A549 (cell line): ENCODE data around the gene CLHC1. TPM values are rescaled to one million over a fixed set of nuclear protein-coding genes. Genes with fewer than 3 reads are reported as not detected.

Source experiments
- ATAC-seq, 2 experiments: fragments of 200-7000 bp in 1 of 2; fragments of >200 bp in 1 of 2; cut with Nextera tagmentation in 1 of 2; cut with Tn5 transposase in 1 of 2; 3 replicates each; pipeline versions ENCODE4 v1.8.0 to v1.9.1; 2018 to 2020; ENCODE audit warnings: mild to moderate bottlenecking in 1 of 2, moderate library complexity in 1 of 2
- CTCF ChIA-PET: fragments of 300-600 bp; sonication (Branson Sonifier 250); formaldehyde crosslinking; extraction: SDS; loops from one replicate; lab custom pipeline; 2021; ENCODE audit warnings: antibody characterized with exemption, inconsistent platforms; lab: Yijun Ruan, JAX
- POLR2A ChIA-PET: fragments of 350-600 bp; formaldehyde crosslinking; extraction: SDS; loops from one replicate; lab custom pipeline; 2021; ENCODE audit warnings: antibody characterized with exemption, inconsistent platforms; lab: Yijun Ruan, JAX
- DNase-seq, 2 experiments: peaks; one replicate each; pipeline versions ENCODE4 v3.0.0 to v3.0.0-alpha.2; 2011 to 2016; ENCODE audit warnings: low read depth in 1 of 2, low spot score in 1 of 2
- FAIRE-seq: peaks from 2 replicates; lab custom pipeline; 2011; peaks lifted over from hg19 to GRCh38; lab: Jason Lieb, UNC
- H3K27ac ChIP-seq, 2 experiments: fragments of >200 bp; sonication (Bioruptor Twin); formaldehyde crosslinking; 3 replicates each; pipeline ENCODE4 v1.5.1; 2016 to 2017
- H3K4me1 ChIP-seq: fragments of >200 bp; sonication (Bioruptor Twin); formaldehyde crosslinking; 3 replicates; pipeline ENCODE4 v1.6.1; 2016
- H3K4me2 ChIP-seq: fragments of >200 bp; sonication (Bioruptor Twin); formaldehyde crosslinking; 3 replicates; pipeline ENCODE4 v1.6.1; 2016
- H3K4me3 ChIP-seq: fragments of >200 bp; sonication (Bioruptor Twin); formaldehyde crosslinking; 3 replicates; pipeline ENCODE4 v1.5.1; 2016
- H3K9me3 ChIP-seq: fragments of >200 bp; sonication (Bioruptor Twin); formaldehyde crosslinking; 3 replicates; pipeline ENCODE4 v1.6.1; 2016
- CBX8 ChIP-seq: fragments of 200-600 bp; sonication (generic); IDR thresholded peaks from 2 replicates; pipeline ENCODE4 v1.6.1; 2016
- CTCF ChIP-seq: fragments of >200 bp; sonication (Bioruptor Twin); formaldehyde crosslinking; IDR thresholded peaks from 3 replicates; pipeline ENCODE4 v1.5.1; 2016
- EHMT2 ChIP-seq: fragments of 200-600 bp; sonication (generic); IDR thresholded peaks from 2 replicates; pipeline ENCODE4 v1.6.1; 2016; ENCODE audit warnings: antibody characterized with exemption, low read depth, mild to moderate bottlenecking, moderate library complexity
- ELK1 ChIP-seq: fragments of 150-350 bp; IDR thresholded peaks from 2 replicates; pipeline ENCODE4 v1.6.1; 2014; ENCODE audit warnings: low read depth, mild to moderate bottlenecking, low read length
- FOXS1 ChIP-seq: fragments of 250-450 bp; sonication (Bioruptor Pico); IDR thresholded peaks from 2 replicates; pipeline ENCODE4 v1.5.0; 2020; ENCODE audit warnings: mild to moderate bottlenecking, moderate library complexity
- HDAC2 ChIP-seq: fragments of 200-600 bp; sonication (generic); IDR thresholded peaks from 2 replicates; pipeline ENCODE4 v1.6.1; 2016
- HOXB5 ChIP-seq: fragments of 250-450 bp; sonication (Bioruptor Pico); IDR thresholded peaks from 2 replicates; pipeline ENCODE4 v1.5.0; 2020; ENCODE audit warnings: mild to moderate bottlenecking, moderate library complexity
- MAX ChIP-seq: IDR thresholded peaks from 2 replicates; pipeline ENCODE4 v1.6.1; 2012
- MAZ ChIP-seq: fragments of 150-350 bp; IDR thresholded peaks from 2 replicates; pipeline ENCODE4 v1.6.1; 2014; ENCODE audit warnings: antibody characterized with exemption, low read depth, low read length, borderline replicate concordance
- MYC ChIP-seq: IDR thresholded peaks from 2 replicates; pipeline ENCODE4 v1.6.1; 2012; ENCODE audit warnings: mild to moderate bottlenecking, inconsistent platforms, low read length, improper control_type of control experiment, borderline replicate concordance
- NPAS2 ChIP-seq: fragments of 250-450 bp; sonication (Bioruptor Pico); IDR thresholded peaks from 2 replicates; pipeline ENCODE4 v1.8.0; 2022; ENCODE audit warnings: mild to moderate bottlenecking, moderate library complexity, borderline replicate concordance
- POLR2A ChIP-seq: IDR thresholded peaks from 2 replicates; pipeline ENCODE4 v1.6.1; 2012; ENCODE audit warnings: mild to moderate bottlenecking, low read length
- RAD21 ChIP-seq, 2 experiments: fragments of >200 bp in 1 of 2; sonication (Bioruptor Twin) in 1 of 2; formaldehyde crosslinking in 1 of 2; IDR thresholded peaks in 1 of 2; conservative IDR thresholded peaks in 1 of 2; 2 replicates in 1 of 2; 3 replicates in 1 of 2; pipeline ENCODE4 v1.6.1; 2012 to 2018; ENCODE audit warnings: inconsistent platforms in 1 of 2
- RCOR1 ChIP-seq: fragments of 150-350 bp; IDR thresholded peaks from 2 replicates; pipeline ENCODE4 v1.6.1; 2014; ENCODE audit warnings: antibody characterized with exemption, low read length, low read depth
- SMC3 ChIP-seq: fragments of >200 bp; sonication (Bioruptor Twin); formaldehyde crosslinking; IDR thresholded peaks from 3 replicates; pipeline ENCODE4 v1.6.1; 2018; ENCODE audit warnings: inconsistent platforms
- SREBF2 ChIP-seq: fragments of 450-650 bp; IDR thresholded peaks from 2 replicates; pipeline ENCODE4 v1.6.1; 2014; ENCODE audit warnings: mild to moderate bottlenecking, moderate library complexity
- TP53 ChIP-seq: fragments of 250-450 bp; sonication (Bioruptor Pico); IDR thresholded peaks from 2 replicates; pipeline ENCODE4 v1.5.0; 2021; ENCODE audit warnings: mild to moderate bottlenecking, moderate library complexity
- USF2 ChIP-seq: fragments of 450-650 bp; IDR thresholded peaks from 2 replicates; pipeline ENCODE4 v1.6.1; 2014; ENCODE audit warnings: antibody characterized with exemption
- ZFP36 ChIP-seq: fragments of 450-650 bp; IDR thresholded peaks from 2 replicates; pipeline ENCODE4 v1.6.1; 2014; ENCODE audit warnings: borderline replicate concordance; ENCODE audit not compliant: partially characterized antibody
- ZNF302 ChIP-seq: fragments of 250-450 bp; sonication (Bioruptor Pico); IDR thresholded peaks from 2 replicates; pipeline ENCODE4 v1.9.0; 2021; ENCODE audit warnings: inconsistent platforms, mild to moderate bottlenecking, moderate library complexity
- WGBS: methylation state at CpG from one replicate; pipeline ENCODE4 v1.1.6; 2017; ENCODE audit errors: missing lambda C conversion rate; 5-methylcytosine and 5-hydroxymethylcytosine counted together
- polyA plus RNA-seq, 4 experiments: library from polyadenylated mRNA; depleted of rRNA in 3 of 4; stranded (reverse); fragments of >200 nt; fragmentation: RNase III in 1 of 4; extraction: RNeasy Plus Mini Kit Qiagen cat#74134 plus additional on column Dnase treatment in 1 of 4; gene quantifications; 2 replicates in 3 of 4; 3 replicates in 1 of 4; pipeline ENCODE4 v1.2.3, GENCODE V29; 2011 to 2017

CLHC1 gene
- polyA plus RNA-seq, 2 of the 4 experiments (the other 2 are of a cell fraction): 3.2 to 8.5 TPM

- TF ChIP-seq NPAS2 (CRISPR knock-in tag) (no peak), CBX8 (no peak)
- TF ChIP-seq, all 56 proteins: peak for 0
These were observed 66.5 kb downstream of the CLHC1 start (continued) for GRCh38 chr2:55165626-55166025.

- Histone ChIP-seq H3K4me3 (no peak overlapping the region), H3K4me2 (peak overlapping the region; percentile 25; the same call in 2 of the 3 replicates), H3K4me1 (peaks cover 41% of the 10 kb centered on the region), H3K27ac (peak overlapping the region in 1 of 2 experiments; percentile 41; a peak in 2 of 6 replicates), H3K9me3 (no peaks in the 10 kb centered on the region)
- ChIA-PET CTCF (interaction anchor here (0.8 to 17.5 kb wide), 10 partner anchors 11 to 1057 kb away, joined by 3 to 351 read pairs (median 102); partner anchors contain the start of gene RTN4), POLR2A (interaction anchor here (0.8 to 5.4 kb wide), 2 partner anchors 114 to 116 kb away, joined by 3 to 34 read pairs; partner anchors contain the start of gene RTN4)
- FAIRE-seq (no peak), DNase-seq (no peak), ATAC-seq (no peak)
- WGBS: 89% methylated on average over 12 of the region's 12 CpGs
- TF ChIP-seq SREBF2 (no peak), TP53 (CRISPR knock-in tag) (no peak), ELK1 (no peak), EHMT2 (no peak), USF2 (no peak), HOXB5 (CRISPR knock-in tag) (no peak), MYC (no peak), MAZ (no peak), SMC3 (no peak), MAX (no peak), RAD21 (conservative IDR thresholded peaks at IDR 0.05 in 1 of 2, IDR thresholded peaks at IDR 0.05 in 1 of 2) (no peak), RCOR1 (no peak), HDAC2 (no peak), CTCF (no peak), ZFP36 (no peak), POLR2A (no peak), ZNF302 (CRISPR knock-in tag) (no peak), FOXS1 (CRISPR knock-in tag) (no peak)
These were observed 67.3 kb downstream of the CLHC1 start for GRCh38 chr2:55164534-55165480.
